ENCODE data around the gene KDM4B.

DNA sequence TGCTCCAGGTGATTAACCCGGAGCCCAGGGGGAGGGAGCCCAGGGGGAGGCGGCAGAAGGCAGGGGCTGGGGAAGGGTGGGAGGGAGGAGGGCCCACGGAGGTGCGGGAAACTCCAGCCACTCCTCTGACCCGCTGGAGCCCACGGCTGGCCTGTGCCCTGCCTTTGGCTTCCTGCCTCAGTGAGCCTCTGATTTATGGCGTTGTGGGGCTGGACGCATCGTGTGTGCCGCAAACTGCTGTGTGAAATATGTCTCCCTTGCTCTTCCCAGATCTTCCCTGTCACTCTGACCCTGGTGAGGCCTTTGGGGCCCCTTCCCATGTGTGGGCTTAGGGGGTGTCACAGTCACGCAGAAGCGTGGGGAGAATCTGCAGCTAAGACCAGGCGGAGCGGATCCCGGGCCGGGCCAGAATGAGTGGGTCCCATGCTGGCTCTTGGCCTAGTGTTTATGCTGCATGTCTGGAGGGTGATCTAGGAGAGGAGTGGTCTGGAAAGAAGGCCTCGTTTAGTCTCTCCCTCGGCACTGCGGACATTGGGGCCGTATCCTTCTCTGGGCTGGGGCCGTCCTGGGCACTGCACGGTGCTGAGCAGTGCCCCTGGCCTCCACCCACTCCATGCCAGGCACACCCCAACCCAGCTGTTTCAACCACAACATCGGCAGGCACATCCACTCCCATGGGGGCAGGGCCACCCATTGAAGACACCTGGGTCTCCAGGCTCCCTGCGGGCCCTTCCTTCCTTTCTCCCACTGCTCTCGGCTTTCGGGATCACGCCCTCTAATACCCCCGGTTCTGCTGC lies 123.0 kb downstream of the KDM4B start:
- no peak for TF ChIP-seq EP300 (IDR thresholded peaks at IDR 0.05)
- TF ChIP-seq, protein P1, sequence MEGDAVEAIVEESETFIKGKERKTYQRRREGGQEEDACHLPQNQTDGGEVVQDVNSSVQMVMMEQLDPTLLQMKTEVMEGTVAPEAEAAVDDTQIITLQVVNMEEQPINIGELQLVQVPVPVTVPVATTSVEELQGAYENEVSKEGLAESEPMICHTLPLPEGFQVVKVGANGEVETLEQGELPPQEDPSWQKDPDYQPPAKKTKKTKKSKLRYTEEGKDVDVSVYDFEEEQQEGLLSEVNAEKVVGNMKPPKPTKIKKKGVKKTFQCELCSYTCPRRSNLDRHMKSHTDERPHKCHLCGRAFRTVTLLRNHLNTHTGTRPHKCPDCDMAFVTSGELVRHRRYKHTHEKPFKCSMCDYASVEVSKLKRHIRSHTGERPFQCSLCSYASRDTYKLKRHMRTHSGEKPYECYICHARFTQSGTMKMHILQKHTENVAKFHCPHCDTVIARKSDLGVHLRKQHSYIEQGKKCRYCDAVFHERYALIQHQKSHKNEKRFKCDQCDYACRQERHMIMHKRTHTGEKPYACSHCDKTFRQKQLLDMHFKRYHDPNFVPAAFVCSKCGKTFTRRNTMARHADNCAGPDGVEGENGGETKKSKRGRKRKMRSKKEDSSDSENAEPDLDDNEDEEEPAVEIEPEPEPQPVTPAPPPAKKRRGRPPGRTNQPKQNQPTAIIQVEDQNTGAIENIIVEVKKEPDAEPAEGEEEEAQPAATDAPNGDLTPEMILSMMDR (IDR thresholded peaks at IDR 0.05), result no peak
